Hypothalamus (tissue), 51 donors: ENCODE measurements around the gene ARID2.

Experiments used
- DNase-seq, 51 donors: peaks; one replicate each; lab custom pipeline; 2025; lab: John Stamatoyannopoulos, UW

Gene ARID2

GRCh38 chr12:45721369-45721768 is 8.1 kb upstream of the ARID2 start:
- DNase-seq = no peak

- no peak for DNase-seq
Observed at GRCh38 chr12:45721954-45722353, 7.6 kb upstream of the ARID2 start.

GRCh38 chr12:45725631-45726602 is 3.6 kb upstream of the ARID2 start:
- DNase-seq = peak in 19 of 51 donors; percentile 1 to 91 (median 8)

GRCh38 chr12:45726603-45727300 is 2.8 kb upstream of the ARID2 start:
- peak in 45 of 51 donors; percentile 24 to 93 (median 68) for DNase-seq

- DNase-seq = peak; percentile 65 to 96 (median 90)
Observed at GRCh38 chr12:45727301-45727979, 2.1 kb upstream of the ARID2 start.

- DNase-seq = peak in 1 of 51 donors; percentile 15
Observed at GRCh38 chr12:45727980-45728629, 1.4 kb upstream of the ARID2 start.

GRCh38 chr12:45728630-45729232 is 775 bp upstream of the ARID2 start:
- peak; percentile 57 to 97 (median 95) for DNase-seq

GRCh38 chr12:45730084-45730347 is 510 bp downstream of the ARID2 start:
- peak in 14 of 51 donors; percentile 28 to 69 (median 56) for DNase-seq

GRCh38 chr12:45730348-45731189 is 1.1 kb downstream of the ARID2 start:
- peak in 40 of 51 donors; percentile 5 to 67 (median 39) for DNase-seq

- no peak for DNase-seq
Observed at GRCh38 chr12:45731190-45731775, 1.8 kb downstream of the ARID2 start.

GRCh38 chr12:45732250-45732649 is 2.7 kb downstream of the ARID2 start:
- DNase-seq = no peak

- no peak for DNase-seq
Observed at GRCh38 chr12:45732936-45733335, 3.4 kb downstream of the ARID2 start.

GRCh38 chr12:45737638-45738037 is 8.1 kb downstream of the ARID2 start:
- DNase-seq = no peak

- no peak for DNase-seq
Observed at GRCh38 chr12:45742590-45742989, 13.1 kb downstream of the ARID2 start.

GRCh38 chr12:45743247-45743646 is 13.7 kb downstream of the ARID2 start:
- DNase-seq = no peak

GRCh38 chr12:45745861-45746277 is 16.4 kb downstream of the ARID2 start:
- no peak for DNase-seq

GRCh38 chr12:45756666-45757065 is 27.2 kb downstream of the ARID2 start:
- DNase-seq = peak in 1 of 51 donors; percentile 4

- no peak for DNase-seq
Observed at GRCh38 chr12:45757172-45757571, 27.7 kb downstream of the ARID2 start.

- DNase-seq = no peak
Observed at GRCh38 chr12:45760333-45760732, 30.8 kb downstream of the ARID2 start.
